Activated naive CD4-positive, alpha-beta T cell treated with anti-CD3 and anti-CD28 coated beads for 36 hours (primary cell): Measurements from ENCODE around the gene SLC22A14. TPM values are rescaled to one million over a fixed set of nuclear protein-coding genes. Genes with fewer than 3 reads are reported as not detected.
"Not testable (repeated sequence)": the region's sequence is repeated elsewhere in the genome, so short reads cannot be mapped to it uniquely, and the experiment has no call there.

Experiments used
- CTCF ChIA-PET: fragments of 350-600 bp; sonication (Branson Sonifier 250); formaldehyde crosslinking; loops from one replicate; lab custom pipeline; 2021; ENCODE audit warnings: antibody characterized with exemption; lab: Charles Lee
- DNase-seq: peaks from one replicate; pipeline ENCODE4 v3.0.0-alpha.2; 2020
- H3K27ac Mint-ChIP-seq: one replicate; pipeline ENCODE4 v1.8.0; 2021; ENCODE audit warnings: mild to moderate bottlenecking, mixed read lengths
- H3K27me3 Mint-ChIP-seq: one replicate; pipeline ENCODE4 v1.8.0; 2021; ENCODE audit warnings: low read depth, mixed read lengths
- H3K36me3 Mint-ChIP-seq: one replicate; pipeline ENCODE4 v1.8.0; 2021; ENCODE audit warnings: low read depth, mixed read lengths
- H3K4me1 Mint-ChIP-seq: one replicate; pipeline ENCODE4 v1.8.0; 2021; ENCODE audit warnings: low read depth, mixed read lengths
- H3K4me3 Mint-ChIP-seq: one replicate; pipeline ENCODE4 v1.8.0; 2021; ENCODE audit warnings: mild to moderate bottlenecking, moderate library complexity, mixed read lengths
- H3K9me3 Mint-ChIP-seq: one replicate; pipeline ENCODE4 v1.8.0; 2021; ENCODE audit warnings: mixed read lengths
- intact Hi-C: fragments of 100-400 bp; cut with micrococcal nuclease; formaldehyde crosslinking; loops from one replicate; pipeline ENCODE4 v1.15.1; 2023
- total RNA-seq, 2 experiments: library from RNA; stranded (reverse); gene quantifications; one replicate each; pipeline ENCODE4 v1.2.3, GENCODE V29; 2021

The SLC22A14 gene
- total RNA-seq, 2 experiments from 2014 or later, result not detected

DNA sequence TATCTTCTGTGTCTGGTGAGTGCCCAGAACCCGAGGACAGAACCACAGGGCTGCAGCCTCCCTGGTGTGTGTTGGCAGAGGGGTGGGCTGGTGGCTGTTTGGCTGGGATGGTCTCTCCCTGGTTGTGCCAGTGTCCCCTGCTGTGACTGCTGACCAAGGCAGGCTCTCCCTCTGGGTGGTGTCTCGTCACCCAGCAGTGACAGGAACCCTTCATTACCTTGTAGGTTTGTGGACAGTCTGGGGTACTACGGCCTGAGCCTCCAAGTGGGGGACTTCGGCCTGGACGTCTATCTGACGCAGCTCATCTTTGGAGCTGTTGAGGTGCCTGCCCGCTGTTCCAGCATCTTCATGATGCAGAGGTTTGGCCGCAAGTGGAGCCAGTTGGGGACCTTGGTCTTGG, 6.4 kb upstream of the SLC22A14 start:
- CTCF ChIA-PET, result no interaction called here
- H3K4me1 Mint-ChIP-seq, result no peaks in the 10 kb centered on the region

DNA sequence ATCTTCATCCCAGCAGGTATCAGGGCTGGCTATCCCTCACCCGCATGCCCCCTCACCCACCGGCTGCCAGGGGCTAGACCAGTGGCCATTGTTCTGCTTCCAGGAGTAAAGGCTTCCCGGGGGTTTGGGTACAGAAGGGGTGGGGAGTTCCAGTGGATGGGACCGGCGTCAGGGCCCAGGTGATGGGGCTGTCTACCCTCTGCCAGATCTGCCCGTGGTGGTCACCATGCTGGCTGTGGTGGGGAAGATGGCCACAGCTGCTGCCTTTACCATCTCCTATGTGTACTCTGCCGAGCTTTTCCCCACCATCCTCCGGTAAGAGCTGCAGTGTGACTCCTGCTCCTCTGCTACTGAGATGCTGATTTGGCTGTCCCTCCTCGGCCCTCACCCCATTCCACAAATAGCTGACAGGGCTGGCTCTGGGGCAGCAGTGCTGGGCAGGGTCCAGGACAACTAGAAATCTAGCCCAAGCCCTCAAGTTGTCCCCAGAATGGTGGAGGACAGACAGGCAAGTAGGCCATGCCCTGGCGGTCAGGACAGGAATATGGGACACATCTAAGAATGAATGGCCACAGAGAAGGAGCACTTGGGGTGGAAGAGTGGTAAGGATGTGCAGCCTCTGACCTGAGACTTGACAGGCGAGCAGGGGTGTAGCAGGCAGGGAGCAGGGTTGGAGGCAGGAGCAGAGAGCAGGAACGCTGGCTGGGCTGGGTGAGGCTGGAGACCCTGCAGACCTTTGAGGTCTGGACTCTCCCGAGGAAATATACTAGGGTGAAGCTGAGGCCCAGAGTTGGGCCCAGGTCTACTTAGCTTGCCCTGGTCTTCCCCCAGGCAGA, 5.8 kb upstream of the SLC22A14 start:
- intact Hi-C loops, result no loop called here
- H3K4me3 Mint-ChIP-seq, result no peak overlapping the region
- no peaks in the 10 kb centered on the region for H3K4me1 Mint-ChIP-seq
- DNase-seq, result no peak
- CTCF ChIA-PET, result no interaction called here
- H3K27me3 Mint-ChIP-seq, result no peaks in the 10 kb centered on the region
- H3K36me3 Mint-ChIP-seq, result no peaks in the 10 kb centered on the region
- H3K27ac Mint-ChIP-seq, result no peak overlapping the region
- no peaks in the 10 kb centered on the region for H3K9me3 Mint-ChIP-seq

More for the DNA sequence above, 6.4 kb upstream of the SLC22A14 start:
- H3K4me3 Mint-ChIP-seq, result no peak overlapping the region
- no peak for DNase-seq
- H3K27ac Mint-ChIP-seq, result no peak overlapping the region
- H3K36me3 Mint-ChIP-seq, result peaks cover 2% of the 10 kb centered on the region
- no peaks in the 10 kb centered on the region for H3K27me3 Mint-ChIP-seq
- no peaks in the 10 kb centered on the region for H3K9me3 Mint-ChIP-seq
- intact Hi-C loops, result no loop called here

DNA sequence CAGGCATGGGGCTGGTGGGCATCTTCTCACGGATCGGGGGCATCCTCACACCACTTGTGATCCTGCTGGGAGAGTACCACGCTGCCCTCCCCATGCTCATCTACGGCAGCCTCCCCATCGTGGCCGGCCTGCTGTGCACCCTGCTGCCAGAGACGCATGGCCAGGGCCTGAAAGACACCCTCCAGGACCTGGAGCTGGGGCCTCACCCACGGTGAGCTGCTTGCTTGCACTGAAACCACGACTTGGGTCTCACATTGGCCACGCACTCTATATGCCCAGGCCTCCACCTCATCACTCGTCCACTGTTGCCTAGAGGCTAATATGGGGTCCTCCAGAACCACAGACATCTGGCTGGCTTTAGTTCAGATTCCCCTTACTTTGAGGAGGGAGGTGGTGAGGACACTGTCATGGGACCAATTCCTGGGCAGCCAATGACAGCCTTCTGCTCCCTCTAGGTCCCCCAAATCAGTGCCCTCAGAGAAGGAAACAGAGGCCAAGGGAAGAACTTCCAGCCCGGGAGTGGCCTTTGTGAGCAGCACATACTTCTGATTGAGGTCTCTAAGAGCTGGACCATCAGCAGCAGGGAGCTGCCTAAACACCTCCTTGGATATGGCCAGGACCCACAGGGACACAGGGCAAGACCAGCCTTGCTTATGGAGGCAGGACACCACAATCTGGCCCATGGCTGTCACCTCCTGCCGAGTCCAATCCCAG, 5.0 kb upstream of the SLC22A14 start:
- Mint-ChIP-seq H3K9me3 (no peaks in the 10 kb centered on the region), H3K4me3 (no peak overlapping the region), H3K27ac (no peak overlapping the region), H3K27me3 (no peaks in the 10 kb centered on the region), H3K4me1 (no peaks in the 10 kb centered on the region), H3K36me3 (no peaks in the 10 kb centered on the region)
- CTCF ChIA-PET, result no interaction called here
- DNase-seq, result no peak
- intact Hi-C loops, result no loop called here

DNA sequence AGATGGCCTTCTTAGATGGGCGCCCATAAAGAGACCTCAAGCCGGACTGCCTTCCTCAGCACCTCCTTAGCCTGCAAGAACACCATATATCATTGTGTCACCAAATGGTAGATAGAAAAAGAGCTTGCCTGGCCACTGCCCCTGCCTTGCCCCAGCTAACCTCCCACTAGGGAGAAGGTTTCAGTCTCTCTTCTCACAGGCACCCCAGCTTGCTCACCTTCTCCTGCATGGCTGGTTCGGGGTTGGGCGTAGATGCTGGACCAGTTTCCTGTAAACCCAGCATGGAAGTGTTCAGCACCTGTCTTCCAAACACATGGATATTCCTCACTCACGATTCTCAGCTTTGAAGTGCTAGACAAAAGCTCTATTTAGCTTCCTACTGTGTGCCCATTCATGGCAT, 3.3 kb upstream of the SLC22A14 start:
- Mint-ChIP-seq H3K27me3 (no peaks in the 10 kb centered on the region), H3K36me3 (no peaks in the 10 kb centered on the region), H3K4me1 (no peaks in the 10 kb centered on the region), H3K4me3 (no peak overlapping the region), H3K27ac (no peak overlapping the region), H3K9me3 (no peaks in the 10 kb centered on the region)
- CTCF ChIA-PET, result interaction anchor here (1.7 kb wide), 1 partner anchor 22 kb away, joined by 6 read pairs; no protein-coding TSS in a partner anchor
- intact Hi-C loops, result no loop called here
- no peak for DNase-seq

DNA sequence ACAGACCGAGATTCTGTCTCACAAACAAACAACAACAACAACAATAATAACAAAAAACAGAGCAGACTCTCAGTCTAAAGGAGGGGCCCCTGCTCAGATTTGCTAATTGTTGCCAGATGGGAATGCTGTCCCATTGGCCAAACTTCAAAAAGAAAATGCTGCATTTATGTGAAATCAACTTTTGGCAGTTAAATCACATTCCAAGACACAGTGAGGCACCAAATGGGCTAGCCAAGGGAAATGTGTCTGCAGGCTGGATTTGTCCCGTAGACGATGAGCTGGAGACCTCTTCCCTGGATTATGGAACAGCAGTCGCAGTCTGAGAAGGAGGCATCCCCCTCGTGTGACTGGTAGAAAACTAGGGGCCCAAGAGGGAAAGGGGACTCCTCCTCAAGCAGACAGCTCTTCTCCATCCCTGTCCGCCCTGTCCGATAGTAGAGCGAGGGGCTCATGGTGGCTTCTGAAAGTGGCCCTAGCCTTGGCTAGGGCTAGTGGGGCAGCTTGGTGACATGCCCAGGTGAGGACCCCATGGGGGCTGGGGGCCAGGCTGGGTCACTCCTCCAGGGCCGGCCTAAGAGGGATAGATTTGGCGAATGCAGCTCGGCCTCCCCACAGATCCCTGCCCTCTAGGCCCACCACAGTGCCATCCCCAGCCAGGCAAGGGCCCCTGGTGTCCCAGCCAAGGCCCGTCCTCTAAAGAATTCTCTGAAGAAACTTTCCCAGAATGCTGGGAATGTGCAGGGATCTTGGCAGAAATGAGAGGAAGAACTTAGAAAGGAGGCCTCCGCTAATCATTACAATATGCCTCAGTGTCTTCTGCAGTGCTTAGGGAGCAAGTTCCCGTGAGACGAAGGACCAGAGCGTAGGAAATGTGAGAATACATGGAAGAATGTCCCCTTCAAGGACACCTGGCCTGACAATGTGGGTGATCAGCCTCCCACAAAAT, 2.0 kb downstream of the SLC22A14 start:
- no peak overlapping the region for H3K4me3 Mint-ChIP-seq
- CTCF ChIA-PET, result no interaction called here

DNA sequence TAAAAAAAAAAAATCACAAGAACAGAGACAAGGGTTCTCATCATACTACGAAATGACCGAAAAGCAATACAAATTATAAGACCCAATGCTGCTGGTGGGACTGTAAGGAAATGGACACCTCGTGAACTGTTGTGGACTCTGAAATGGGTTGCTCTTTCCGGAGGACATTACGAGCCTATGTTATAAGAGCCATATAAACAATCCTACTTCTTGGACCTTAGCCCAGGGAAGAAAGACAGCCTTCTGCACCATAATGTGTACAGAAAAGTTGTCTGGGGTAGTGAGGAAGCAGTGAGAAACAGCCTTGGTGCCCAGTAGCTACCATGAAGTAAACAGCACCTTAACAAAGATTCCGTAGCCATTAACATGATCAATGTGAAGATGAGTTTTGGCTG, 2.7 kb downstream of the SLC22A14 start:
- intact Hi-C loops, result loop anchor here (5.0 kb wide), 1 partner anchor 167 kb away; no protein-coding TSS in a partner anchor

More for the DNA sequence above, 2.0 kb downstream of the SLC22A14 start:
- Mint-ChIP-seq H3K4me1 (no peaks in the 10 kb centered on the region), H3K27ac (no peak overlapping the region), H3K9me3 (no peaks in the 10 kb centered on the region), H3K36me3 (no peaks in the 10 kb centered on the region), H3K27me3 (no peaks in the 10 kb centered on the region)
- intact Hi-C loops, result loop anchor here (5.0 kb wide), 1 partner anchor 167 kb away; no protein-coding TSS in a partner anchor
- no peak for DNase-seq

DNA sequence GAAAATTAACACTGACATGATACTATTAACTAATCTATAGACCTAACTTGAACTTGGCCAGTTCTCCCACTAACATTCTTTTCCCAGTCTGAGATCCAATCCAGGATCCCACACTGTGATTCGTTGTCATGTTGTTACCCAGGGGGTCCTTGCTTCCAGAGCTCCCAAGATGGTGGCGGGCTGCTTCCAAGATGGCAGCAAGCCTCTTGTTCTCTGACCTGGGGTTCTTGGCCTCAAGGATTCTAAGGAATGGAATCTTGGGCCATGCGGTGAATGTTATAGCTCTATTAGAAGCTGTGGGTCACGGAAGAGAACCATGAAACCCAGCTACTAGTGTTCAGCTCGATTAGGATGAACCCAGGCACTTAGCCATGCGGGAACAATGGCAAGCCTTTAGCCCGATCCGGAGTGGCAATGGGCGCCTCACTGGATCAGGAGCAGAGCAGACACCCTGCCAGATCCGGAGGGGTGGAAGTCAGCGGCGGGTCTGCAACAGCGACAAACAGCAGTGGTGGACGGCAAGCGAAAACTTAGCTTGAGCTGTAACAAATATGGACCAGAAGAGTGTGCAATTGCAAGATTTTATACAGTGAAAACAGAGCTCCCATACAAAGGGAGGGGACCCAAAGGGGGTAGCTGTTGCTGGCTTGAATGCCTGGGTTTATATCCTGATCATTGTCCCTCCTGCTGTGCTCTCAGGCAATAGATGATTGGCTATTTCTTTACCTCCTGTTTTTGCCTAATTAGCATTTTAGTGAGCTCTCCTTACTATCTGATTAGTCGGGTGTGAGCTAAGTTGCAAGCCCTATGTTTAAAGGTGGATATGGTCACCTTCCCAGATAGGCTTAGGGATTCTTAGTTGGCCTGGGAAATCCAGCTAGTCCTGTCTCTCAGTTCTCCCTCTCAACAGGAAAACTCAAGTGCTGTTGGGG, 7.5 kb downstream of the SLC22A14 start:
- H3K4me3 Mint-ChIP-seq, H3K36me3 Mint-ChIP-seq, H3K27ac Mint-ChIP-seq, H3K27me3 Mint-ChIP-seq, DNase-seq, H3K4me1 Mint-ChIP-seq, H3K9me3 Mint-ChIP-seq, intact Hi-C loops: not testable (repeated sequence)
- CTCF ChIA-PET, result interaction anchor here (0.7 to 1.1 kb wide), 3 partner anchors 21 to 191 kb away, joined by 3 read pairs; no protein-coding TSS in a partner anchor

More for the DNA sequence above, 2.7 kb downstream of the SLC22A14 start:
- no peak for DNase-seq
- Mint-ChIP-seq H3K4me3 (no peak overlapping the region), H3K27me3 (no peaks in the 10 kb centered on the region), H3K36me3 (no peaks in the 10 kb centered on the region), H3K4me1 (no peaks in the 10 kb centered on the region), H3K27ac (no peak overlapping the region), H3K9me3 (no peaks in the 10 kb centered on the region)
- CTCF ChIA-PET, result no interaction called here

DNA sequence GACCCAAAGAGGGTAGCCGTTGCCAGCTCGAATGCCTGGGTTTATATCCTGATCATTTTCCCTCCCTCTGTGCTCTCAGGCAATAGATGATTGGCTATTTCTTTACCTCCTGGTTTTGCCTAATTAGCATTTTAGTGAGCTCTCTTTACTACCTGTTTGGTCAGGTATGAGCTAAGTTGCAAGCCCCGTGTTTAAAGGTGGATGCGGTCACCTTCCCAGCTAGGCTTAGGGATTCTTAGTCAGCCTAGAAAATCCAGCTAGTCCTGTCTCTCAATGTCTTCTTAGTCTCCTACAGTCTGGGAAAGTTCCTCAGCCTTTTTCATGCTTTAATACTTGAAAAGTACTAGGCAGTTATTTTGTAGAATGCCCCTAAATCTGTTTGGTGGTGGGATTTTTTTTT, 15.0 kb downstream of the SLC22A14 start:
- H3K36me3 Mint-ChIP-seq, H3K4me3 Mint-ChIP-seq, H3K27ac Mint-ChIP-seq, H3K27me3 Mint-ChIP-seq, DNase-seq, H3K4me1 Mint-ChIP-seq, H3K9me3 Mint-ChIP-seq: not testable (repeated sequence)
- intact Hi-C loops, result loop anchor here (5.0 kb wide), 1 partner anchor 160 kb away; the partner anchor contains the start of genes ACAA1 and MYD88
- CTCF ChIA-PET, result interaction anchor here (0.7 to 3.3 kb wide), 5 partner anchors 16 to 180 kb away, joined by 3 to 24 read pairs (median 3); no protein-coding TSS in a partner anchor

DNA sequence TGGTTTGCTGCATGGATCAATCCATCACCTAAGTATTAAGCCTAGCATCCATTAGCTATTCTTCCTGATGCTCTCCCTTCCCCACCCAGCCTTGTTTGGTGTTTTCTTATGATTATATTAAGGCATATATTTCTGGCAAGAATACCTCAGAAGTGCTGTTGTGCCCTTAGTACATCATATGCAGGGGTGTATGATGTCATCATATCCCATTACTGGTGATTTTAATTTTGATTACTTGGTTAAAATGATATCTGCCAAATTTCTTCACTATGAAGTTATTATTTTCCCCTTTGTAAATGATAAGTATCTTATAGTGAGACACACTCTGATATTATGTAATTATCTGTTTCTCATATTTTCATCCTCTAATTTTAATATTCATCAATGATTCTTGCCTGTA, 15.4 kb downstream of the SLC22A14 start:
- Mint-ChIP-seq H3K4me1 (no peaks in the 10 kb centered on the region), H3K36me3 (no peaks in the 10 kb centered on the region), H3K27me3 (peaks cover 6% of the 10 kb centered on the region), H3K9me3 (no peaks in the 10 kb centered on the region), H3K27ac (no peak overlapping the region), H3K4me3 (no peak overlapping the region)
- intact Hi-C loops, result loop anchor here (5.0 kb wide), 1 partner anchor 160 kb away; the partner anchor contains the start of genes ACAA1 and MYD88
- DNase-seq, result no peak
- CTCF ChIA-PET, result interaction anchor here (0.7 to 3.3 kb wide), 15 partner anchors 10 to 328 kb away, joined by 3 to 24 read pairs (median 4); partner anchors contain the start of gene EXOG

DNA sequence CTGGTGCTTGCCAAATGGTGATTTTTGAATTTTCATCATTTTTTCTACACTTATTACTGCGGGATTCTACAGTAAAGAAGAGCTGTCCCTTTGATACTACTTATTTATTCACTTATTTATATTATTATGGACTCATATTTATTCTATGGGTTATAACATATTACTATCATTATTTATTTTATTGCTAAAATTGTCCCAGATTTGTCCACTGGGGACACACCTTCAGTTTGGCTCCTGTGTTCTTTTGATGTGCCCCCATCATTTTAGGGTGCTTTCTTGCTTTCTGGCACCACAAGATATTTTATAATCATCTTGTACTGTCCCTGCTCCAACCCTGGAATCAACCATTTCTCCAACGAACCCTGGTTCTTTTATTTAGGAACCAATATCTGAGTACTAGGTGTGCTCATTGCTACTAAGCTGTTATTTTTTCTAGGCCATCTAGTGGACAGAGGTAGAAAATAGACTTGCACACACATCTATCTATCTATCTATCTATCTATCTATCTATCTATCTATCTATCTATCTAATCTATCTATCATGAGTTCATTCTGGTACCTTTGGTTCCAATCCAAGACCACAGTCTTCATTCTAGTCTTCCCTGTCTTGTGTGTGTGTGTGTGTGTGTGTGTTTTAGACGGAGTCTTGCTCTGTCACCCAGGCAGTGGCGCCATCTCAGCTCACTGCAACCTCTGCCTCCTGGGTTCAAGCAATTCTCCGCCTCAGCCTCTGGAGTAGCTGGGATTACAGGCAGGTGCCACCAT, 16.0 kb downstream of the SLC22A14 start:
- Mint-ChIP-seq H3K4me3 (no peak overlapping the region), H3K27ac (no peak overlapping the region), H3K4me1 (no peaks in the 10 kb centered on the region), H3K36me3 (no peaks in the 10 kb centered on the region), H3K27me3 (peaks cover 6% of the 10 kb centered on the region), H3K9me3 (no peaks in the 10 kb centered on the region)
- DNase-seq, result no peak
- intact Hi-C loops, result loop anchor here (1.0 to 5.0 kb wide), 2 partner anchors 161 to 180 kb away; partner anchors contain the start of genes ACAA1 and MYD88
- CTCF ChIA-PET, result interaction anchor here (0.7 to 3.3 kb wide), 19 partner anchors 11 to 329 kb away, joined by 3 to 24 read pairs (median 4); partner anchors contain the start of genes EXOG and SLC22A14
